Neutrophil (primary cell): ENCODE data around the gene BIN1.

Experiments used
- H3K27ac ChIP-seq: fragments of 200-600 bp; sonication (generic); 2 replicates; pipeline ENCODE4 v1.5.1; 2016; ENCODE audit warnings: mild to moderate bottlenecking, moderate library complexity
- H3K27me3 ChIP-seq: fragments of 200-600 bp; sonication (generic); 2 replicates; pipeline ENCODE4 v1.6.0; 2016; ENCODE audit warnings: mild to moderate bottlenecking
- H3K36me3 ChIP-seq: fragments of 200-600 bp; sonication (generic); 2 replicates; pipeline ENCODE4 v1.5.1; 2017
- H3K4me1 ChIP-seq, 2 experiments: fragments of 200-600 bp in 1 of 2; sonication (generic) in 1 of 2; 1 replicate in 1 of 2; 2 replicates in 1 of 2; pipeline versions ENCODE4 v1.5.1 to v1.6.1; 2013 to 2016; ENCODE audit warnings: low read depth in 1 of 2, low read length in 1 of 2, mild to moderate bottlenecking in 1 of 2, moderate library complexity in 1 of 2; ENCODE audit not compliant: control insufficient read depth in 1 of 2, insufficient read depth in 1 of 2
- H3K4me3 ChIP-seq, 2 experiments: fragments of 200-600 bp in 1 of 2; sonication (generic) in 1 of 2; 1 replicate in 1 of 2; 2 replicates in 1 of 2; pipeline ENCODE4 v1.5.1; 2013 to 2016; ENCODE audit warnings: low read depth in 1 of 2, low read length in 1 of 2, mild to moderate bottlenecking in 1 of 2, moderate library complexity in 1 of 2
- H3K9me3 ChIP-seq: fragments of 200-600 bp; sonication (generic); 2 replicates; pipeline ENCODE4 v1.5.1; 2016
- TF ChIP-seq, protein P1 (sequence below): fragments of 200-600 bp; sonication (generic); IDR thresholded peaks from 2 replicates; pipeline ENCODE4 v1.5.1; 2016; ENCODE audit warnings: antibody characterized with exemption

Gene BIN1

DNA sequence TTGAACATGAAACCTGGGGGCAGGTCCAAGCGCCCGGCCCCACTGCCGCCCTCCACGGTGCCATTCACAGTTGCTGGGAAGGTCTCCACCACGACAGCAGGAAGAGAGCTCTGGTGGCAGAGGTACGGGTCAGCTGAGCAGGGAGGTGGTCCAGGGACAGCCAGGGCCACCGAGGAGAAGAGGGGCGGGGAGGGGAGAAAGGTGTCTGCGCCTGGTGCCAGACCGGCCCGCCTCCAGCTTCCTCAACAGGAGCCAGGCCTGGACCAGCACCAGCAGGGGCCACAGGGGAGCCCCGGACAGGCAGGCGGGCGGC, 56.2 kb downstream of the BIN1 start:
- Histone ChIP-seq H3K27me3 (no peaks in the 10 kb centered on the region), H3K9me3 (no peaks in the 10 kb centered on the region), H3K4me1 (no peaks in the 10 kb centered on the region), H3K27ac (no peak overlapping the region), H3K36me3 (no peaks in the 10 kb centered on the region), H3K4me3 (no peak overlapping the region)
- TF ChIP-seq, protein P1, sequence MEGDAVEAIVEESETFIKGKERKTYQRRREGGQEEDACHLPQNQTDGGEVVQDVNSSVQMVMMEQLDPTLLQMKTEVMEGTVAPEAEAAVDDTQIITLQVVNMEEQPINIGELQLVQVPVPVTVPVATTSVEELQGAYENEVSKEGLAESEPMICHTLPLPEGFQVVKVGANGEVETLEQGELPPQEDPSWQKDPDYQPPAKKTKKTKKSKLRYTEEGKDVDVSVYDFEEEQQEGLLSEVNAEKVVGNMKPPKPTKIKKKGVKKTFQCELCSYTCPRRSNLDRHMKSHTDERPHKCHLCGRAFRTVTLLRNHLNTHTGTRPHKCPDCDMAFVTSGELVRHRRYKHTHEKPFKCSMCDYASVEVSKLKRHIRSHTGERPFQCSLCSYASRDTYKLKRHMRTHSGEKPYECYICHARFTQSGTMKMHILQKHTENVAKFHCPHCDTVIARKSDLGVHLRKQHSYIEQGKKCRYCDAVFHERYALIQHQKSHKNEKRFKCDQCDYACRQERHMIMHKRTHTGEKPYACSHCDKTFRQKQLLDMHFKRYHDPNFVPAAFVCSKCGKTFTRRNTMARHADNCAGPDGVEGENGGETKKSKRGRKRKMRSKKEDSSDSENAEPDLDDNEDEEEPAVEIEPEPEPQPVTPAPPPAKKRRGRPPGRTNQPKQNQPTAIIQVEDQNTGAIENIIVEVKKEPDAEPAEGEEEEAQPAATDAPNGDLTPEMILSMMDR: no peak

DNA sequence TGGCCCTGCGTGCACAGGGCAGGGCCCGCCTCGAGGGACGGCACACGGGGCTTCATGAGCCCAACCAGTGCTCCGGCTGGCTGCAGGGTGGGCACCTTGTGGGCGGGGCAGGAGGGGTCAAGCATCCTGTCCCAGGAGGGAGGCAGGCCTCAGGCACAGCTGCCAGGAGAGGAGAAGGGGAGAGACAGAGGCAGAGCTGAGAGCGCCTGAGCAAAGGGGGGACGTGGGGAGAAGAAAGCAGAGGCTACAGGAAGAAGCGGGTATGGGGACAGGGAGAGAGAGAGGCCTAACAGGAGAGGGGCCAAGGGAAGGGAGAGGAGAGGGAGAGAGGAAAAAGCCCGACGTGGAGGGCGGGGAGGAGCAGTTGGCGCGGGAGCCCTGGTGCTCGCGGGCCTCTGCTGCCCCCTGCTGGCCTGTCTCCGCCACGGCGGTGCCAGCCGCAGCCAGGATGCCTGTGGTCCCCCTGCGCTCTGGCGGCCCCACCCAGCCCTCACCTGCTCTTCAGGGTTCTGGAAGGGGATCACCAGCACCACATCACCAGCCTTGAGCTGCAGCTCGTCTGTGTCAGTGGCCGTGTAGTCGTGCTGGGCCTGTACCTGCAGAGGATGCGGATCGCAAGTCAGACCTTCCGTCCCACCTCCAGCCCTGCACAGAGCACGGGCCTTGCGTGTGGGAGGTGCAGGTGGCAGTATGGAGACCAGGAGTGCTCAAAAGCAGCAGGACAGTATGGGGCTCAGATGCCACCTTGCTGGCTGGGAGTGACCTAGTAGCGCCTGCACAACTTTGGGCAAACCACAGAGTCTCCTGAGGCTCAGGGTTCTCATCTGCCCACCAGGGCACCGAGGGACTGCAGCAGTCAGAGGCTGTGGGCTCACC, 56.8 kb downstream of the BIN1 start:
- Histone ChIP-seq H3K27me3 (no peaks in the 10 kb centered on the region), H3K27ac (no peak overlapping the region), H3K36me3 (no peaks in the 10 kb centered on the region), H3K9me3 (no peaks in the 10 kb centered on the region), H3K4me1 (no peaks in the 10 kb centered on the region), H3K4me3 (no peak overlapping the region)
- TF ChIP-seq, protein P1: peak; percentile 76

DNA sequence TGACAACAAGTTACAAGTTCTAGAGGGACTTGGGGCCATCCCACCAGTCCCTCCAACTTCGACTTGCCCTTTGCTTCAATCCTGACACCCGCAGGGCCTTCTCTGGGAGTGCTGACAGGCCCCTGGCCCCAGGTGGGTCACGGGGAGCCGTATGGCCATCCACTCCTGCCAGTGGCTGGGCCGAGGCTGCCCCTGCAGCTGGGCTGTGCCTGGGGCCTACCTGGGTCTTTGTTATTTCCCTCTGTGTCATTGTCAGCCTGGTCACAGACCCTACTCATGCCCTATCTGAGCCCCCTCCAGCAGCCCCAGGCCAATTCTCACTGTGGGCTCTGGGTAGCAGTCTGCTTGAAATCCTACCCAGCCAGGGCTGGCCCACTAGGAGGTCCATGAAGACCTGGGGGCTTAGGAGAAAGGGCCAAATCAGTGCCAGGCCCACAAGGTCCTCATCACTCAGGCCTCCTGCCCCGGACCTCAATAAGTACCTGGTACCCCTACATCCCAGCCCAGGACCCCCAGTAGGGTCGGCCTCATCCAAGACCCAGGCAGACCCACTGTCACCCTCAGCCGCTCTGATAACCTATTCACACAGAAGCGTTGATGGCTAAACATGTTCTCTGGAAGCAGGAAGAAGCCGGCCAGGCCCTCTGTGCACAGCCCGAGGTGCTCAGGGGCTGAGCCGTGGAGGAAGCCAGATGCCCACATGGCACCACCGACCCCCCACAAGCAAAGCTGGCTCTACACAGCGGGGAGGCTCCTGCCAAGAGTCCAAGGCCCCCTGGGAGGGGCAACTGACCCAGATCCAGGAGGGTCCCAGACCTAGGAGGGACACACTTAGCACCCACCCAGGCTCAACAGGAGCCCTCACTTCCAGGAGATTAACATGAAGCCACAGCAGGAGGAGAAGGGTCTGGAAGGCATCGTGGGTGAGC, 57.7 kb downstream of the BIN1 start:
- no peaks in the 10 kb centered on the region for H3K4me1 ChIP-seq
- no peaks in the 10 kb centered on the region for H3K9me3 ChIP-seq
- H3K4me3 ChIP-seq: no peak overlapping the region
- no peaks in the 10 kb centered on the region for H3K36me3 ChIP-seq
- H3K27me3 ChIP-seq: no peaks in the 10 kb centered on the region
- no peak overlapping the region for H3K27ac ChIP-seq
- TF ChIP-seq, protein P1: no peak

DNA sequence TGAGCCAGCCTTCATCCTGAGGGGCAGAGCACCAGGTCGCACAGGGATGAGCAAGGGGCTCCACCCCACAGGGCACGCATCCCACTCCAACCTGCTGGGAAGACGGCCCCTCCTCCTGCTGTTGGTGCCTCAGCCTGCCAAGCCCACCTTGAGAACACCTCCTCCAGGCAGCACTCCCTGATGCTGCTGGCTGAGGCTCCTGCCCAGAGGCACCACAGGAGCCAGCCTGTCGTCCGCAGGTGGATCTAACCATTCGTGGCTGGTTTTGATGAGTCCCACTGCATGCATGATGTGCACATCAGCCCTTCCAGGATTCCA, 58.4 kb downstream of the BIN1 start:
- H3K4me1 ChIP-seq: no peaks in the 10 kb centered on the region
- H3K27me3 ChIP-seq: no peaks in the 10 kb centered on the region
- no peaks in the 10 kb centered on the region for H3K36me3 ChIP-seq
- H3K4me3 ChIP-seq: no peak overlapping the region
- TF ChIP-seq, protein P1: no peak
- H3K9me3 ChIP-seq: no peaks in the 10 kb centered on the region
- H3K27ac ChIP-seq: no peak overlapping the region

DNA sequence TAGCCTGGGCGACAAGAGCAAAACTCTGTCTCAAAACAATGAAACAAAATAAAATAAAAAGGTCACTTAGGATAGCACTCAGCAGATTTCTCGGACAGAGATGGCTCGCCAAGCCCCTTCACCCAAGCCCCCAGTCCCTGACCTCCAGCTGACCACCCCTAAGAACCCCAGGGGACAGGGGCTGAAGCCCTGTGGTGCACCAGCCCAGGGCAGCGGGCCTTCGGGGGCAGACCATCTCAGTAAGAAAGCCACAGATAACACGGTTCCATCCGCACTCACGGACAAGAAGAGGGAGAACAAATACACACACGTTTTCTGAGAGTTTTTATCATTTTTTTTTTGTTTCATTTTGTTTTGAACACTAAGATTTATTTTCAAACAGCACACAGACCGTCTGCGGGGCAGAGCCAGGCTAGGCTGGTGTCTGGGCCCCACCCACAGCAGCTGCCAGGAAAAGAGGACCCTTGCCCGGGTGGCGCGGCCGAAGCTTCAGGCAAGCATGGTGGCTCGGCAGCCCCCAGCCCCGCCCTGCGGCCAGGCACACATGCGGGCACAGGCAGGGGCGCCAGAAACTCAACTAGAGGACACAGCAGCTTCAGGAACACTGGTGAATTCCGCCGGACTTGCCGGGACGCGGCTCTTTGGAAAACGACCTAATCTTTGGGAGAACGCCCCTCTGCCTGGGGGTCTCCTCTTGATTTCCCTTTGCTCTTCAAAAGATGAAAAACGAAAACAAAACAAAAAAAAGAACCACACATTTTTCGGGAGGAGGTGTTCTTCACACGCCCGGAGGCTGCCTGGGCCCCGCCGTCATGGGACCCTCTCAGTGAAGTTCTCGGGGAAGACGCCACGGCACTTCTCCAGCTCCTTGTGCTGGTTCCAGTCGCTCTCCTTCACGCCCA, 59.0 kb downstream of the BIN1 start:
- Histone ChIP-seq H3K27ac (no peak overlapping the region), H3K4me1 (no peaks in the 10 kb centered on the region), H3K36me3 (no peaks in the 10 kb centered on the region), H3K4me3 (no peak overlapping the region), H3K9me3 (no peaks in the 10 kb centered on the region), H3K27me3 (no peaks in the 10 kb centered on the region)
- TF ChIP-seq, protein P1: no peak
